GM12875 (cell line): Measurements from ENCODE around the gene NPAS2.

Experiments used
- H3K4me3 ChIP-seq: one replicate; pipeline ENCODE4 v1.5.1; 2011; ENCODE audit warnings: low read depth, low read length, control low read depth
- TF ChIP-seq, protein P1 (sequence below): IDR thresholded peaks from 2 replicates; pipeline ENCODE4 v1.5.1; 2011; ENCODE audit warnings: low read depth, mild to moderate bottlenecking, control low read depth, inconsistent platforms, low read length, moderate library complexity, borderline replicate concordance; ENCODE audit not compliant: insufficient read depth

Gene NPAS2

GRCh38 chr2:100992262-100992661 lies 172.3 kb downstream of the NPAS2 start:
- TF ChIP-seq, protein P1, sequence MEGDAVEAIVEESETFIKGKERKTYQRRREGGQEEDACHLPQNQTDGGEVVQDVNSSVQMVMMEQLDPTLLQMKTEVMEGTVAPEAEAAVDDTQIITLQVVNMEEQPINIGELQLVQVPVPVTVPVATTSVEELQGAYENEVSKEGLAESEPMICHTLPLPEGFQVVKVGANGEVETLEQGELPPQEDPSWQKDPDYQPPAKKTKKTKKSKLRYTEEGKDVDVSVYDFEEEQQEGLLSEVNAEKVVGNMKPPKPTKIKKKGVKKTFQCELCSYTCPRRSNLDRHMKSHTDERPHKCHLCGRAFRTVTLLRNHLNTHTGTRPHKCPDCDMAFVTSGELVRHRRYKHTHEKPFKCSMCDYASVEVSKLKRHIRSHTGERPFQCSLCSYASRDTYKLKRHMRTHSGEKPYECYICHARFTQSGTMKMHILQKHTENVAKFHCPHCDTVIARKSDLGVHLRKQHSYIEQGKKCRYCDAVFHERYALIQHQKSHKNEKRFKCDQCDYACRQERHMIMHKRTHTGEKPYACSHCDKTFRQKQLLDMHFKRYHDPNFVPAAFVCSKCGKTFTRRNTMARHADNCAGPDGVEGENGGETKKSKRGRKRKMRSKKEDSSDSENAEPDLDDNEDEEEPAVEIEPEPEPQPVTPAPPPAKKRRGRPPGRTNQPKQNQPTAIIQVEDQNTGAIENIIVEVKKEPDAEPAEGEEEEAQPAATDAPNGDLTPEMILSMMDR = no peak
- H3K4me3 ChIP-seq = no peak overlapping the region

DNA sequence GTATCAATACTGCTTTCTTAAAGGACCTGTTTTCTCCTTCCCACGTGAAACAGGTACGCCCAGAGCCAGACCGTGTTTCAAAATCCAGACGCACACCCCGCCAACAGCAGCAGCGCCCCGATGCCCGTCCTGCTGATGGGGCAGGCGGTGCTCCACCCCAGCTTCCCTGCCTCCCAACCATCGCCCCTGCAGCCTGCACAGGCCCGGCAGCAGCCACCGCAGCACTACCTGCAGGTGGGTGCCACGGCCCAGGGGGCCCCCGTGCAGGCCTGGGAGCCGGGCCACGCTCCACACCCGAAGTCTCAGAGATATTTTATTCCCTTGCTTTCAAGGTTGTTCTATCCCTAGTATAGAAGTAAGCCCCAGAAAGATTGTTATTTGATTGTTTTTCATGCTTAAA lies 173.4 kb downstream of the NPAS2 start:
- no peak overlapping the region for H3K4me3 ChIP-seq
- TF ChIP-seq, protein P1 = no peak

GRCh38 chr2:100995309-100996075 lies 175.6 kb downstream of the NPAS2 start:
- no peak overlapping the region for H3K4me3 ChIP-seq
- TF ChIP-seq, protein P1 = no peak

- TF ChIP-seq, protein P1 = no peak
- H3K4me3 ChIP-seq = no peak overlapping the region
Measured at GRCh38 chr2:100997509-100998234, 177.7 kb downstream of the NPAS2 start.

- TF ChIP-seq, protein P1 = no peak
- H3K4me3 ChIP-seq = no peak overlapping the region
Measured at GRCh38 chr2:100998235-100998573, 178.3 kb downstream of the NPAS2 start.

DNA sequence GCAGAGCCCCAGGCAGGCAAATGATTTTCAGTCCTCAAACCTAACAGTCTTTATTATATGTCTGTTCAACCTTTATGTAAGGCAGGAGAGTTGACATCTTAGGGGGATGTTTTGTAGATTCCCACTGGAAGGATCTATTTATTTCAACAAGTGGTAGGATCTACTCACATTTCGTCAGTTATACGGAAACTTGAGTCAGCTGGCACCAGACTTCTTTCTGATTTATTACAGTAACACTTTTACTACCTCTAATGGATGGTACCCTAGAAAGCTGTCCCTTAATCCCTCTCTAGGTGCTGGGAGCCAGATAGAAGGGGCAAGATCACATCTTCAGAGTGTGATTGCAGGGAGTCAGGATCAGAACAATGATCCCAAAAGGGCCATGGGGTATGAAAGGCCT lies 180.1 kb downstream of the NPAS2 start:
- no peak overlapping the region for H3K4me3 ChIP-seq
- TF ChIP-seq, protein P1 = no peak
